Activated T-cell treated with anti-CD3 and anti-CD28 coated beads for 48 hours (primary cell): ENCODE measurements around the gene UNC45A.
"Not testable (repeated sequence)": the region's sequence is repeated elsewhere in the genome, so short reads cannot be mapped to it uniquely, and the experiment has no call there.

Experiments
- DNase-seq: peaks from one replicate; pipeline ENCODE4 v3.0.0-alpha.2; 2020; ENCODE audit warnings: low read depth

UNC45A gene

DNA sequence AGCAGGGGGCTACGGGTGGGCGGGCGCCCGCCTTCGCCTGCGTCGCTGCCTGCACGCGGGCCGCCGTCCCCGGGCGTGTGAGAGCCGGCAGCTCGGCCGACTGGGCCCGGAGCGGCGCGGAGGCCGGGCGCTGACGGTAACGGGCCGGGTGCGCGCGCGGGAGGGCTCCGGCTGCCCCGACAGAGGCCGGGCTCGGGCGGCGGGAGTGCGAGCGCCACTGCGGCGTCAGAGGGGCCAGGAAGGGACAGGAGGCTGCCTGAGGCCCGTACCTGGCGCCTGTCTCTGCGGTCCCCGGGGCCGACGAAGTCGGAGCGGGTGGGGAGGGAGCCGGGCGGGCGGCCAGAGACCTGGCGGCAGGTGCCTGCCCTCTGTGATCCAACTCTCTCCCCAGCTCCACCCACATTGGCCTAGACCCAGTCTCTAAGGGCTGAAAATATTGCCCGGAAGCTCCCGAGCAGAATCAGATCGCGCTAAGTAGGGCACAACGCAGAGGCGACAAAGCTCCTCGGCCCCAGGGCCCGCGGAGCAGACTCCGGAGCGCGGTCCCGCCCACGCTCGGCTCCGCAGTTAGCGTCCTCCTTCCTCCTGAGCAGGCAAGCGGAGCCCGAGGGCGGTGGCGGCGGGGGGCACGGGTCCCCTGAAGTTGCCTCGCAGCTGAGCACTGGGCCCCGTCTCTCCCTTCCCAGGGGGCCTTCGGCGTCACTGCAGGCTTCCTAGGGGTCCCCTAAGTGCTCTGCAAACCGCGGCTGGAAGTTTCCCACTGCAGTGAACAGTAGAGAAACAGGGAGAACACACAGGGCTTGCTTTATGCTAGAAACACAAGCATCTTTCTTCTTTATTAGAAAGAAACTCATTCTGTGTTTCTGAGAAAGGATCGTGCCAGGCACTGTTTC lies 32.0 kb upstream of the UNC45A start, which contains the start of gene MAN2A2:
TSS of gene MAN2A2 (plus strand) at position 463 of the 893 bp plus-strand sequence. CDS start 906 bp downstream, outside the sequence.
- DNase-seq: peak; percentile 81

DNA sequence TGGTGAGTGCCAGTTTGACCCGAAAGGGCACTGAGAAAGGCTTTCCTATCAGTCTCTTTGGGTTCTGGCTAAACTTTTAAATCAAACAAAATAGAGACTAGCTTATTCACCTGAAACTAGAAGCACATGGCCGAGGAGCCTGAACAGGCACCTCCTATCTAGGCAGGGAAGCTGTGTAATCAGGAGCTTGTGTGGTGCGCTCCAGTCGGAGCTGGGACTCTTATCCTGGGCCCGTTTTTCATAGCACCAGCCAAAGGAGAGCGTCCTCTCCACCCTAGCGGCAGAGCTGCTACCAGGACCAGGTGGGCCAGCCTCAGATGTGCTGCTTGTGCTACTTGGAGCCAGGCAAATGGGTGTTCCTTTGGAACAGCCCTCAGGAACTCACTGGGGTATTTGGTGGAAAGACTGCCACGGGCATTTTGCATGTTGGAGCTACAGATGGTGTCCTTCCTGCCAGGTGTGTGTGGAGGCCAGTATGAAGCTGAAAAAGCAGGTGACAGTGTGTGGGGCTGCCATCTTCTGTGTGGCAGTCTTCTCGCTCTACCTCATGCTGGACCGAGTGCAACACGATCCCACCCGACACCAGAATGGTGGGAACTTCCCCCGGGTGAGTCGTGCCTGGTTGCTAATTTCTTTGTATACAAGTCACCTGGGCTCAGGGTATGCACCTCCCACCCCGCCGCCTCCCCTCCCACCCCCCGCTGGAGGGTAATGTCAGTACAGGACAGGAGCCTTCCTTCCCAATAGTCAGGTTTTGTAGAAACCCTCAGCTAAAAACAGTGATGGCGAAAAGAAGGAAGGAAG lies 31.1 kb upstream of the UNC45A start:
- DNase-seq: no peak

DNA sequence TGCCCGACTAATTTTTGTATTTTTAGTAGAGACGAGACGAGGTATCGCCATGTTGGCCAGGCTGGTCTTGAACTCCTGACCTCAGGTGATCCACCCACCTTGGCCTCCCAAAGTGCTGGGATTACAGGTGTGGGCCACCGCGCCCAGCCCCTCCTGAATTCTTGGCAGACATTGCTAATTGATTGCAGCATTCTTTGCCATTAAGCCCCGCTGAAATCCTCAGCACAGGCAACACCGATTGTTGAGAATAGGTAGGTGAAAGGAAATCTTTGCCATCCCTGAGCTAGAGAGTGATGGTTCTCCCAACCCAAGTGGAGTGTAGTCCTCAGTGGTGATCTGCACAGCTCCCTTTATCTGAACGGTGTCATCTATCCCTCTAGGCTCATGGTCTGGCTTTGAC lies 30.3 kb upstream of the UNC45A start:
- no peak for DNase-seq

- no peak for DNase-seq
Measured at GRCh38 chr15:90905306-90906180, 29.5 kb upstream of the UNC45A start.

DNA sequence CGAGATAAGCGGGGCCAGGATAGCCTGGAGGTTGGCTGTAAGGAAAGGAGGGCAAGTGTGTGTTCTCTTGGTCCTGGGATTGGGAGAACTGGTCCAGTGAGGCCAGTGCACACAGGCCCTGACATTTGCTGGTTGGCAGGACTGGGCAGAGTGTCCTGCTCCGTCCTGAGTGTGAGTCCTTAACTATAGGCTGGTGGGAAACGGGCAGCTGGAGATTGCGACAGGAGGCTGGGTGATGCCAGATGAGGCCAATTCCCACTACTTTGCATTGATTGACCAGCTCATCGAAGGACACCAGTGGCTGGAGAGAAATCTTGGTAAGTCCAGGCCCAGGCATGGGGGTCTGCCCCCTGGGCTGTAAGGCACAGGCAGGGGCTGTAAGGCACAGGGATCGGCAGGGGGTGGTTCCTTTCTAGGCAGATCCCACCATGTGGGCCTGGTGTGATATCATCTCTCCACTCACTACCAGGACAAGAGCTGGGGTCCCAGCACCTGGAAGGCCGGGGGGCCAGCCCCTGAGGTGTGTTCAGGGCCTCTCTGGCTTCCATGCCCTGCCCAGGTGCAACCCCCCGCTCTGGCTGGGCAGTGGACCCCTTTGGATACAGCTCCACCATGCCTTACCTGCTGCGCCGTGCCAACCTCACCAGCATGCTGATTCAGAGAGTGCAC lies 28.8 kb upstream of the UNC45A start:
- no peak for DNase-seq

- DNase-seq: no peak
Measured at GRCh38 chr15:90907051-90907660, 27.9 kb upstream of the UNC45A start.

GRCh38 chr15:90907838-90908507 lies 27.1 kb upstream of the UNC45A start:
- no peak for DNase-seq

DNA sequence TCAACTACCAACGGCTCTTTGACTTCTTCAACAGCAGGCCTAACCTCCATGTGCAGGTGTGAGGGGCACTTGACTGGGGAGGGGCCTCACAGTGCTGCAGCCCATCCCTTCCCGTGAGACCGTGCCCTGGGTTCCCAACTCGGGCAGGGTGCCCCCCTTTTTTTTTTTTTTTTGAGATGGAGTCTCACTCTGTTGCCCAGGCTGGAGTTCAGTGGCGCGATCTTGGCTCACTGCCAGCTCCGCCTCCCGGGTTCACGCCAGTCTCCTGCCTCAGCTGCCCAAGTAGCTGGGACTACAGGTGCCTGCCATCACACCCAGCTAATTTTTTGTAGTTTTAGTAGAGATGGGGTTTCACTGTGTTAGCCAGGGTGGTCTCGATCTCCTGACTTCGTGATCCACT lies 25.6 kb upstream of the UNC45A start:
- DNase-seq: not testable (repeated sequence)

DNA sequence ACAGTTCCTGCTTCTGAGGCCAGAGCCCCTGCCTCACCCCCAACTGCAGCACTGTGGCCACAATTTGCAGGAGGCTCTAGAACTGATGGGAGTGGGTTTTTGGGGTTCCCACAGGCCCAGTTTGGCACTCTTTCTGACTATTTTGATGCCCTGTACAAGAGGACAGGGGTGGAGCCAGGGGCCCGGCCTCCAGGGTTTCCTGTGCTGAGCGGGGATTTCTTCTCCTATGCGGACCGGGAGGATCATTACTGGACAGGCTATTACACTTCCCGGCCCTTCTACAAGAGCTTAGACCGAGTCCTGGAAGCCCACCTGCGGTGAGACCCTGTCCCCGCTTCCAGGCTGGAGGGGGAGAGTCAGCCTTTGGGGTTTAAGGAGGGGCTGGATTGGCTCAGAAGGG lies 25.1 kb upstream of the UNC45A start:
- no peak for DNase-seq

DNA sequence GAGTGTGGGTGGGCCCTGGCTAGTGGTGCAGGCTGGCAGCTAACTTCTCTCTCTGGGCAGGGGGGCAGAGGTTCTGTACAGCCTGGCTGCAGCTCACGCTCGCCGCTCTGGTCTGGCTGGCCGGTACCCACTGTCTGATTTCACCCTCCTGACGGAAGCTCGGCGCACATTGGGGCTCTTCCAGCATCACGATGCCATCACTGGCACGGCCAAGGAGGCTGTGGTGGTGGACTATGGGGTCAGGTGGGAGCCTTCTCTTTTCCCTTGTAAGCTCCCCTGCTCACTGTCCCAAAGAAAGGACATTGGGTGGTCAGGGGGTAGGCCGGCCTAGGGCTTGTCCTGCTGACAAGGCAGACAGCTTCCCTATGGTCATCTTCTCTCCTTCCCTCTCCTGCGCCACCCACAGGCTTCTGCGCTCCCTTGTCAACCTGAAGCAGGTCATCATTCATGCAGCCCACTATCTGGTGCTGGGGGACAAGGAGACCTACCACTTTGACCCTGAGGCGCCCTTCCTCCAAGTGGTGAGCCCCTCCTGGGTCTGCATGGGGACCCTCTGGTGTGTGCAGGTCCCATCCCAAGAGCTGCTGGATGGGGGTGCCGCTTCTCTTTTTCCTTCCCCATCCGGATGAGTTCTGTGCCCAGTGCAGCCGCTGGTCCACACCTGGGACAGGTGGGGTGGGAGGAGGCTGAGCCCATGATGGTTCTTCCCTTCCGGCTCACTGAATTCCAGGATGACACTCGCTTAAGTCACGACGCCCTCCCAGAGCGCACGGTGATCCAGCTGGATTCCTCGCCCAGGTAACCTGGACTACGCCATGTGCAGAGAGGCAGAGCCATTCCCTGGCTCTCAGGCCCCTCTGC lies 24.4 kb upstream of the UNC45A start:
- DNase-seq: no peak

DNA sequence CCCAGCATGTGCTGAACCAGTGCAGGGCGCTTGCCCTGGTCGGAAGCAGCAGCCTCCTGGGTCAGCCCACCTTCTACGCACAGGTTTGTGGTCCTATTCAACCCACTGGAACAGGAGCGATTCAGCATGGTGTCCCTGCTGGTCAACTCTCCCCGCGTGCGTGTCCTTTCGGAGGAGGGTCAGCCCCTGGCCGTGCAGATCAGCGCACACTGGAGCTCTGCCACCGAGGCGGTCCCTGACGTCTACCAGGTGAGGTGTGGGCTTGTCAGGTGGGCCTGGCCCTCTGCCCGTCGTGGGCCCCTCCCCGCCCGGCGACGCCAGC lies 23.8 kb upstream of the UNC45A start:
- DNase-seq: no peak

- DNase-seq: no peak
Measured at GRCh38 chr15:90911906-90912769, 22.9 kb upstream of the UNC45A start.

GRCh38 chr15:90912770-90913075 lies 22.4 kb upstream of the UNC45A start:
- DNase-seq: no peak

DNA sequence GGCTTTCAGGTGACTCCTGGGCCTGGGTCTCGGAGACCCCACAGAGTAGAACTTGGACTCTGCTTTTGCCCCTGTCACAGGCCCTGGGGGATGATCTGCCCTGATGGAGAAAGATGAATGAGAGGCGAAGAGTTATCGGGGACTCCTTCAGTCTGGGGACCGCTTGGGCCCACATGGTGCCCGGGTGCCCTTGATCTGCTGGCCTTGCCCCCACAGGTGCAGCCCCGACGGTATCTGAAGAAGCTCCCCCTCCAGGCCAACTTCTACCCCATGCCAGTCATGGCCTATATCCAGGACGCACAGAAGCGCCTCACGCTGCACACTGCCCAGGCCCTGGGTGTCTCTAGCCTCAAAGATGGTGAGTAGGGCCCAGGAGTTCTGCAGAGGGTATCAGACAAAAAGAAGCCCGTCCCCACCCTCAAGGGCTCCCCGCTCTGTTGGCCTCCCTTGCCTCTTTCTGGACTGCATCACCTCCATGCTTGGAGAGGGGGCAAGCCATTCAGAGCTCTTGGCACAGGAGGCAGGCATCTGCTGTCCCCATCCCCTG lies 21.6 kb upstream of the UNC45A start:
- DNase-seq: no peak

DNA sequence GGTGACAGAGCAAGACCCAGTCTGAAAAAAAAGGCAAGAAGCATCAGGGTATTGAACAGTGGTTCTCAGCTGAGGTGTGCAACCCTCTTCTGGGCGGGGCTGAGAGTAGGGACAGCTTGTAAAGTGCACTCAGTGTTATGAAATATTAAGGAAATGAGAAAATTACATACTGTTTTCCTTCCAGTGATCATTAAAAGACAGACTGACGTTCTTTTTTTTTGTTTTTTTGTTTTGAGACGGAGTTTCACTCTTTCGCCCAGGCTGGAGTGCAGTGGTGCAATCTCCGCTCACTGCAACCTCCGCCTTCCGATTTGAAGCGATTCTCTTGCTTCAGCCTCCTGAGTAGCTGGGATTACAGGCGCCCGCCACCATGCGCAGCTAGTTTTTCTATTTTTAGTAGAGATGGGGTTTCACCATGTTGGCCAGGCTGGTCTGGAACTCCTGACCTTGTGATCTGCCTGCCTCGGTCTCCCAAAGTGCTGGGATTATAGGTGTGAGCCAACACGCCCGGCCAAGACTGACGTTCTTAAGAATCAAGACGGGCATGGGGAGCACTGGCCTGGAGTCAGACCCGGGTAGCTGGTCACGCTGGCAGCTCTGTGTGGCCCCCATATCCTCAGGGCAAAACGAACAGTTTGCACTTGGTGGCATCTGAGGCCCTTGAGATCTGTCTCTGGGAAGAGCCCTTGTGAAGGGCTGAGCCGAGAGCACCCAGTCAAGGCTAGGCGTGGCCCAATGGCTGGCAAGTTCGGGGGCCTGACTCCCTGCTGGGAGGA lies 20.6 kb upstream of the UNC45A start:
- DNase-seq: no peak

DNA sequence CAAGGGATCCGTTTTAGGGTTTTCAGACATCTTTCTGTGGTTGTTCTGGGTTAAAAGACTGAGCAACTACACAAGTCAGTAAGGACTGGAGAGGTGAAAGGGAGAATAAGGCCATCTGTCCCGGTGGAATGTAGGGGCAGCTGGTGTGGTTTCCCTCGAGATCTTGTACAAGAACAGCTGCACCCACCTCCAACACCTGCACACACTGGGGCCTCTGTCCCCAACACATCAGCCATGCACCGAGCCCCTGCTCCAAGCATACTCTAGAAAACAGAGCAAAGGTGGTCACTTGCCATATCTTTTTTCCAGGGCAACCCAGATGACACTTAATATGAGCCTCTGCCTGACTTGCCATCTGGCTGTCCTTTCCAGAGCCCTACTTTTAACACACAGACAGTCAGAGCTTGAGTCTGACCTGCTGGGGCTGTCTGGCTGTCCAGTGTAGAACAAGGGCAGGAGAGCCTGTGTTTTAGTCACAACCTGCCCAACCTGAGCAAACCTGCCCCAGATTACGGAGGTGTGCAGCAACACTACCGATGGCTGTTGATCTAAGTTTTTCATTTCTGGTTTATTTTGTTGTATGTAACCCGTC lies 19.8 kb upstream of the UNC45A start:
- DNase-seq: no peak

GRCh38 chr15:90915808-90916440 lies 19.2 kb upstream of the UNC45A start:
- no peak for DNase-seq
